GM23248 (cell line): Measurements from ENCODE around the gene IL7R.

ENCODE experiments used
- EZH2 ChIP-seq: fragments of 200-600 bp; sonication (generic); IDR thresholded peaks from 2 replicates; pipeline ENCODE4 v1.6.1; 2018; ENCODE audit warnings: antibody characterized with exemption, mild to moderate bottlenecking; ENCODE audit not compliant: insufficient read depth, poor library complexity, severe bottlenecking
- EZH2phosphoT487 ChIP-seq: fragments of 200-600 bp; sonication (generic); IDR thresholded peaks from 2 replicates; pipeline ENCODE4 v1.6.1; 2018; ENCODE audit warnings: antibody characterized with exemption, moderate library complexity, mild to moderate bottlenecking, low read depth; ENCODE audit not compliant: insufficient read depth

DNA sequence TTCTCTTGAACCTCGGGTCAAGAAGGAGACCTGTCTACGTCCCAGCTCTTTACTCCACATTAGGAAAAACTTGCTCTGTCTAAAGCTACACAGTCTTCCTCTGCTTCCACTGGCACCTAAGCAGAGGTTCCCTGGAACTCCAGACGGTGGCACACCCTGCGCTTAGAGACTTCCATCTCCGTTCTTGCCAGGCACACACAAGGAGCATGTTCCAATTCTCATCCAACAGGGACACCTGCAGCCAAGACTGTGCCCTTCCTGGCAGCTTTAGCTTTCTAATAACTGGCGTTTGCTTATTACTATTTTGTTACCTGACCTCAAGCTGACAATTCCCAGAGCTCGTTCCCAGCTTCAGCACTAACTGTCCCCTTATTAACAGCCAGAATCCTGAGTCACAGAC is 65.8 kb downstream of the IL7R start:
- no peak for TF ChIP-seq EZH2phosphoT487
- no peak for TF ChIP-seq EZH2
